Measurements from ENCODE around the gene NR2F1.

- TF ChIP-seq NFRKB (IDR thresholded peaks at IDR 0.05) (no peak), TARDBP (IDR thresholded peaks at IDR 0.05) (no peak), FOXA1 (IDR thresholded peaks at IDR 0.05) (no peak), ELF4 (IDR thresholded peaks at IDR 0.05) (no peak)
Measured at GRCh38 chr5:93583439-93583767, 381 bp downstream of the NR2F1 start.
